GM12892 (cell line): ENCODE measurements around the gene MPPE1.

Source experiments
- POLR2A ChIP-seq: IDR thresholded peaks from 2 replicates; pipeline ENCODE4 v1.6.1; 2011; ENCODE audit warnings: low read depth, low read length, control low read depth
- POLR2AphosphoS5 ChIP-seq: IDR thresholded peaks from 2 replicates; pipeline ENCODE4 v1.6.1; 2011; ENCODE audit warnings: low read depth, low read length, control low read depth

DNA sequence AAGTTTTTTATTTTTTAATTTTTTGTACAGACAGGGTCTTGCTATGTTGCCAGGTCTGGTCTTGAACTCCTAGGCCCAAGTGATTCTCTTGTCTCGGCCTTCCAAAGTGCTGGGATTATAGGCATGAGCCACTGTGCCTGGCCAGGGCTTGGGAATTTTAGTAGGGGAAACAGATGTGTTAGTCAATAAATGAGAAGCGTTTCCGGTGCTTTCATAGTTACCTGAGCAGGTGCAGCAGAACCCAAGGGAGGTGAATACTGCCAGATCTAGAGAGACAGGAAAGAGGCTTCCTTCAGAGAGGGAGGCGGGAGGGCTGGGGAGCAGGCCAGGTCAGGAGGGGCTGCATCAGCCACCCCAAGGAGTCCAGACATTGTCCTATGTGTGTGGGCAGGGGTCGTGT is 42.7 kb upstream of the MPPE1 start:
- TF ChIP-seq POLR2A (no peak), POLR2AphosphoS5 (no peak)
